NCI-H2227 (cell line): Measurements from ENCODE around the gene MGAT4C.
"Not testable (repeated sequence)": the region's sequence is repeated elsewhere in the genome, so short reads cannot be mapped to it uniquely, and the experiment has no call there.

ENCODE experiments used
- DNase-seq: peaks from one replicate; lab custom pipeline; 2025; ENCODE audit not compliant: unreplicated experiment; lab: John Stamatoyannopoulos, UW

MGAT4C gene

GRCh38 chr12:86138770-86139169, 117.4 kb downstream of the MGAT4C start:
- no peak for DNase-seq

GRCh38 chr12:86137936-86138335, 118.3 kb downstream of the MGAT4C start:
- DNase-seq = no peak

- DNase-seq = peak; percentile 23
Observed at GRCh38 chr12:86134561-86134960, 121.6 kb downstream of the MGAT4C start.

GRCh38 chr12:86126900-86127299, 129.3 kb downstream of the MGAT4C start:
- not testable (repeated sequence) for DNase-seq

- DNase-seq = peak; percentile 71
Observed at GRCh38 chr12:86122846-86123468, 133.2 kb downstream of the MGAT4C start.

- DNase-seq = no peak
Observed at GRCh38 chr12:86118161-86118560, 138.0 kb downstream of the MGAT4C start.

GRCh38 chr12:86117711-86118110, 138.5 kb downstream of the MGAT4C start:
- no peak for DNase-seq

- DNase-seq = no peak
Observed at GRCh38 chr12:86104087-86104486, 152.1 kb downstream of the MGAT4C start.

- DNase-seq = no peak
Observed at GRCh38 chr12:86097161-86097560, 159.0 kb downstream of the MGAT4C start.

GRCh38 chr12:86091681-86092080, 164.5 kb downstream of the MGAT4C start:
- no peak for DNase-seq

- no peak for DNase-seq
Observed at GRCh38 chr12:86081843-86082242, 174.3 kb downstream of the MGAT4C start.

GRCh38 chr12:86059052-86059451, 197.1 kb downstream of the MGAT4C start:
- not testable (repeated sequence) for DNase-seq

- DNase-seq = no peak
Observed at GRCh38 chr12:86057092-86057845, 198.9 kb downstream of the MGAT4C start.

GRCh38 chr12:86052921-86053320, 203.3 kb downstream of the MGAT4C start:
- DNase-seq = no peak

GRCh38 chr12:86050010-86050409, 206.2 kb downstream of the MGAT4C start:
- no peak for DNase-seq

GRCh38 chr12:86044396-86044795, 211.8 kb downstream of the MGAT4C start:
- DNase-seq = no peak

GRCh38 chr12:86042062-86042461, 214.1 kb downstream of the MGAT4C start:
- DNase-seq = no peak

- no peak for DNase-seq
Observed at GRCh38 chr12:86018361-86018760, 237.8 kb downstream of the MGAT4C start.

- peak; percentile 7 for DNase-seq
Observed at GRCh38 chr12:86015026-86015425, 241.2 kb downstream of the MGAT4C start.

- DNase-seq = no peak
Observed at GRCh38 chr12:86006727-86007126, 249.5 kb downstream of the MGAT4C start.

GRCh38 chr12:85998074-85998473, 258.1 kb downstream of the MGAT4C start:
- DNase-seq = no peak

- DNase-seq = no peak
Observed at GRCh38 chr12:85996280-85996679, 259.9 kb downstream of the MGAT4C start.

GRCh38 chr12:85993746-85994145, 262.4 kb downstream of the MGAT4C start:
- DNase-seq = no peak
